Measurements from ENCODE around the gene SIM2. TPM values are rescaled to one million over a fixed set of nuclear protein-coding genes. Genes with fewer than 3 reads are reported as not detected.

The SIM2 gene
- total RNA-seq, 1 experiment from 2014 or later: 23.9 TPM

DNA sequence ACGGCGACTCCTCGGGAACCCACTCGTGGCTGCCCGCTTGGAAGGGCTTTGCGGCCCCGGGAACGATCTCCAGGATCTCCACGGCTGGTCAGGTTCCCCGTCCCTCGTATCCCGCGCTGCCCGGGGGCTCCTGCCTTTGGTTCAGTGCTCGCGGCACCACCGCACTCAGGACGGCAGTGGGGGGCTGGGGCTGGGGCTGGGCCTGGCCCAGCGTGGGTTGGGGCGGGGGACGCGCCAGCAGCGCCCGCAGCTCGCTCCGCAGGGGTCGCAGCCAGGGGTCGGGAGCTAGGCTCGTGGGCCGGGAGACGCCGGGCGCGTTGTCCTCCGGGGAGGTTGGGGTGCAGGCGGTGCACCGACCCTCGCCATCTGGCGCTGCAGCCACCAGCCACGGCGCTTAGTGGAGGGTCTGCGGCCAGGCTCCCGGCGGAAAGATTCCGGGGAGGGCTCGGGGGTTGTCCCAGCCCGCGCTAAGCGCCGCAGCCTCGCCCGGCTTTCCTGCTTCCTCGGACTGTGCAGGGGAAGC is 8.9 kb downstream of the SIM2 start:
- no peaks in the 10 kb centered on the region; a peak in 1 of 4 replicates for H3K36me3 ChIP-seq (ENCODE audit: control insufficient read depth in 1 of 2, insufficient read depth in 2 of 2, low read length in 2 of 2)
- no peak overlapping the region for H2AFZ ChIP-seq (ENCODE audit: low read depth, low read length, poor library complexity, severe bottlenecking)
- H3K9me2 ChIP-seq (ENCODE audit: insufficient read depth): no peaks in the 10 kb centered on the region
- H3K27me3 ChIP-seq (ENCODE audit: insufficient read depth, low read length): no peaks in the 10 kb centered on the region
- ChIA-PET POLR2A (no interaction called here), RAD21 (ENCODE audit: low non-redundant PET in 1 of 2, low total read pairs in 2 of 2, uncharacterized antibody in 2 of 2, unreplicated experiment in 2 of 2) (no interaction called here), CTCF (no interaction called here)
- H3K4me3 ChIP-seq (replicated peaks in 1 of 2; ENCODE audit: low read depth in 1 of 2, low read length in 2 of 2): no peak overlapping the region
- TF ChIP-seq POLR2A (IDR thresholded peaks at IDR 0.05; ENCODE audit: borderline replicate concordance, extremely low read depth, insufficient read depth, insufficient read length) (no peak), ZFX (IDR thresholded peaks at IDR 0.05) (no peak), FOSL1 (IDR thresholded peaks at IDR 0.05; ENCODE audit: low read depth) (no peak), CEBPB (IDR thresholded peaks at IDR 0.05; ENCODE audit: low read depth) (no peak), TCF7L2 (IDR thresholded peaks at IDR 0.05; ENCODE audit: borderline replicate concordance, extremely low read depth, insufficient read depth, insufficient read length) (no peak), ZNF274 (IDR thresholded peaks at IDR 0.05; ENCODE audit: low read depth, low read length) (no peak), SRF (IDR thresholded peaks at IDR 0.05; ENCODE audit: low read depth) (no peak), EZH2phosphoT487 (IDR thresholded peaks at IDR 0.05; ENCODE audit: borderline replicate concordance) (no peak)
- intact Hi-C loops (cut with micrococcal nuclease): no loop called here
- peaks cover 54% of the 10 kb centered on the region for H3K79me2 ChIP-seq (ENCODE audit: insufficient read depth, low read length)
- H3K4me2 ChIP-seq (ENCODE audit: low read length): no peak overlapping the region
- no peaks in the 10 kb centered on the region for H3K4me1 ChIP-seq (ENCODE audit: control insufficient read depth in 1 of 2, insufficient read depth in 2 of 2, low read length in 2 of 2)
- ATAC-seq (no peak), DNase-seq (ENCODE audit: low read depth, low spot score) (no peak)
- H3K27ac ChIP-seq (ENCODE audit: low read depth, low read length): no peak overlapping the region
- no peak overlapping the region for H3K9ac ChIP-seq (ENCODE audit: low read length)
- no peaks in the 10 kb centered on the region for H4K20me1 ChIP-seq (ENCODE audit: insufficient read depth)
- no peaks in the 10 kb centered on the region for H3K9me3 ChIP-seq (ENCODE audit: control insufficient read depth in 1 of 2, insufficient read depth in 1 of 2, low read depth in 1 of 2, low read length in 2 of 2)
- no TSS peak for BruUV-seq (replicated peaks)

DNA sequence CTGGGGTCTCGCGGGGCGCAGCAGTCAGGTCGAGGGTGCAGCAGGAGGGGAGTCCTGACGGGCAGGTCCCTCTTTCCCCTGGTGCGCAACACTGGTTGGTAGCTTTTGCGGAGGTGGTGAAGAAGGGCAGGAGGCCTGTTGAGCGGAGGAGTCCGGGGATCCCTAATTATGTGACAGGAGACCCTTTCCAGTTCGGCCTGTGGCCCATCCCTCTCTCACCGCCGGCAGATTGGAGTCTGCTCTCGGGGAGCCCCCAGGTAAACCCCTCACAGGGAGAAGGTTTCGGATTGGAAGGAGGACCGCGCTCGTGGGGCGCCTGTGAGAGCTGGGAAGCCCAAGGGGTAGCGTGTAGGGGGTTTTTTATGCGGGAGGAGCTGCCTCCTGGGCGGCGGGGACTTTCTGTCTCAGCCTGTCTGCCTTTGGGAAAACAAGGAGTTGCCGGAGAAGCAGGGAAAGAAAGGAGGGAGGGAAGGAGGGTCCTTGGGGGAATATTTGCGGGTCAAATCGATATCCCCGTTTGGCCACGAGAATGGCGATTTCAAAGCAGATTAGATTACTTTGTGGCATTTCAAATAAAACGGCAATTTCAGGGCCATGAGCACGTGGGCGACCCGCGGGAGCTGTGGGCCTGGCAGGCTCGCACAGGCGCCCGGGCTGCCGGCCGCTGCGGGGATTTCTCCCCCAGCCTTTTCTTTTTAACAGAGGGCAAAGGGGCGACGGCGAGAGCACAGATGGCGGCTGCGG is 9.5 kb downstream of the SIM2 start:
- Histone ChIP-seq H3K36me3 (ENCODE audit: control insufficient read depth in 1 of 2, insufficient read depth in 2 of 2, low read length in 2 of 2) (peaks cover 0 to 2% of the 10 kb centered on the region in 2 experiments; a peak in 1 of 4 replicates), H3K79me2 (ENCODE audit: insufficient read depth, low read length) (peaks cover 48% of the 10 kb centered on the region), H3K4me2 (ENCODE audit: low read length) (no peak overlapping the region), H3K9ac (ENCODE audit: low read length) (no peak overlapping the region), H3K4me1 (ENCODE audit: control insufficient read depth in 1 of 2, insufficient read depth in 2 of 2, low read length in 2 of 2) (no peaks in the 10 kb centered on the region), H3K4me3 (replicated peaks in 1 of 2; ENCODE audit: low read depth in 1 of 2, low read length in 2 of 2) (no peak overlapping the region), H3K27me3 (ENCODE audit: insufficient read depth, low read length) (no peaks in the 10 kb centered on the region), H2AFZ (ENCODE audit: low read depth, low read length, poor library complexity, severe bottlenecking) (no peak overlapping the region), H3K9me2 (ENCODE audit: insufficient read depth) (no peaks in the 10 kb centered on the region), H4K20me1 (ENCODE audit: insufficient read depth) (no peaks in the 10 kb centered on the region), H3K27ac (ENCODE audit: low read depth, low read length) (no peak overlapping the region), H3K9me3 (ENCODE audit: control insufficient read depth in 1 of 2, insufficient read depth in 1 of 2, low read depth in 1 of 2, low read length in 2 of 2) (no peaks in the 10 kb centered on the region)
- ChIA-PET POLR2A (no interaction called here), RAD21 (ENCODE audit: low non-redundant PET in 1 of 2, low total read pairs in 2 of 2, uncharacterized antibody in 2 of 2, unreplicated experiment in 2 of 2) (no interaction called here), CTCF (no interaction called here)
- ATAC-seq (no peak), DNase-seq (ENCODE audit: low read depth, low spot score) (no peak)
- BruUV-seq (replicated peaks): no TSS peak
- intact Hi-C loops (cut with micrococcal nuclease): no loop called here
- TF ChIP-seq, protein P1, sequence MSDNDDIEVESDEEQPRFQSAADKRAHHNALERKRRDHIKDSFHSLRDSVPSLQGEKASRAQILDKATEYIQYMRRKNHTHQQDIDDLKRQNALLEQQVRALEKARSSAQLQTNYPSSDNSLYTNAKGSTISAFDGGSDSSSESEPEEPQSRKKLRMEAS (IDR thresholded peaks at IDR 0.05): no peak
- TF ChIP-seq YY1 (IDR thresholded peaks at IDR 0.05; ENCODE audit: extremely low read depth, insufficient replicate concordance, low read depth, low read length) (no peak), SP1 (IDR thresholded peaks at IDR 0.05; ENCODE audit: low read depth) (no peak), POLR2A (IDR thresholded peaks at IDR 0.05; ENCODE audit: borderline replicate concordance, extremely low read depth, insufficient read depth, insufficient read length) (no peak), SRF (IDR thresholded peaks at IDR 0.05; ENCODE audit: low read depth) (no peak), CEBPB (IDR thresholded peaks at IDR 0.05; ENCODE audit: low read depth) (no peak), ZNF274 (IDR thresholded peaks at IDR 0.05; ENCODE audit: low read depth, low read length) (no peak), SIN3A (IDR thresholded peaks at IDR 0.05; ENCODE audit: low read depth) (no peak)
- TF ChIP-seq, protein P2, sequence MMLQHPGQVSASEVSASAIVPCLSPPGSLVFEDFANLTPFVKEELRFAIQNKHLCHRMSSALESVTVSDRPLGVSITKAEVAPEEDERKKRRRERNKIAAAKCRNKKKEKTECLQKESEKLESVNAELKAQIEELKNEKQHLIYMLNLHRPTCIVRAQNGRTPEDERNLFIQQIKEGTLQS (IDR thresholded peaks at IDR 0.05): no peak
- TF ChIP-seq, protein P3, sequence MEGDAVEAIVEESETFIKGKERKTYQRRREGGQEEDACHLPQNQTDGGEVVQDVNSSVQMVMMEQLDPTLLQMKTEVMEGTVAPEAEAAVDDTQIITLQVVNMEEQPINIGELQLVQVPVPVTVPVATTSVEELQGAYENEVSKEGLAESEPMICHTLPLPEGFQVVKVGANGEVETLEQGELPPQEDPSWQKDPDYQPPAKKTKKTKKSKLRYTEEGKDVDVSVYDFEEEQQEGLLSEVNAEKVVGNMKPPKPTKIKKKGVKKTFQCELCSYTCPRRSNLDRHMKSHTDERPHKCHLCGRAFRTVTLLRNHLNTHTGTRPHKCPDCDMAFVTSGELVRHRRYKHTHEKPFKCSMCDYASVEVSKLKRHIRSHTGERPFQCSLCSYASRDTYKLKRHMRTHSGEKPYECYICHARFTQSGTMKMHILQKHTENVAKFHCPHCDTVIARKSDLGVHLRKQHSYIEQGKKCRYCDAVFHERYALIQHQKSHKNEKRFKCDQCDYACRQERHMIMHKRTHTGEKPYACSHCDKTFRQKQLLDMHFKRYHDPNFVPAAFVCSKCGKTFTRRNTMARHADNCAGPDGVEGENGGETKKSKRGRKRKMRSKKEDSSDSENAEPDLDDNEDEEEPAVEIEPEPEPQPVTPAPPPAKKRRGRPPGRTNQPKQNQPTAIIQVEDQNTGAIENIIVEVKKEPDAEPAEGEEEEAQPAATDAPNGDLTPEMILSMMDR (IDR thresholded peaks at IDR 0.05 in 2 of 3, conservative IDR thresholded peaks at IDR 0.05 in 1 of 3; ENCODE audit: borderline replicate concordance in 1 of 3, insufficient read depth in 1 of 3, low read depth in 2 of 3, low read length in 2 of 3): no peak
